OCI-LY1 (cell line): ENCODE measurements around the gene KDM4F.

ENCODE experiments used
- H2AFZ ChIP-seq: fragments of 200-600 bp; sonication (generic), shearing (Covaris generic); 2 replicates; pipeline ENCODE4 v1.6.0; 2014; ENCODE audit warnings: antibody characterized with exemption, mild to moderate bottlenecking, low read length
- H3F3A ChIP-seq: fragments of 200-600 bp; sonication (generic), shearing (Covaris generic); 2 replicates; pipeline ENCODE4 v1.6.0; 2014; ENCODE audit warnings: mild to moderate bottlenecking, antibody characterized with exemption, low read length, moderate library complexity; ENCODE audit not compliant: insufficient read depth
- H3K27ac ChIP-seq: fragments of 200-600 bp; sonication (generic); 2 replicates; pipeline ENCODE4 v1.5.1; 2014; ENCODE audit warnings: low read length, mixed run types, mild to moderate bottlenecking, low read depth; ENCODE audit not compliant: poor library complexity, severe bottlenecking
- H3K27me3 ChIP-seq: fragments of 200-600 bp; sonication (generic); 2 replicates; pipeline ENCODE4 v1.6.0; 2014; ENCODE audit warnings: antibody characterized with exemption, mild to moderate bottlenecking, low read length, moderate library complexity; ENCODE audit not compliant: insufficient read depth
- H3K36me3 ChIP-seq: fragments of 200-600 bp; sonication (generic); 2 replicates; pipeline ENCODE4 v1.6.1; 2014; ENCODE audit warnings: mild to moderate bottlenecking, antibody characterized with exemption, low read length, moderate library complexity, mixed read lengths; ENCODE audit not compliant: insufficient read depth
- H3K4me1 ChIP-seq: fragments of 200-600 bp; sonication (generic); 2 replicates; pipeline ENCODE4 v1.5.1; 2014; ENCODE audit warnings: mild to moderate bottlenecking, low read length, moderate library complexity; ENCODE audit not compliant: insufficient read depth, severe bottlenecking
- H3K4me2 ChIP-seq: fragments of 200-600 bp; sonication (generic), shearing (Covaris generic); 2 replicates; pipeline ENCODE4 v1.6.1; 2014; ENCODE audit warnings: low read length
- H3K4me3 ChIP-seq: fragments of 200-600 bp; sonication (generic); 2 replicates; pipeline ENCODE4 v1.5.1; 2014; ENCODE audit warnings: low read length, low read depth, mild to moderate bottlenecking, mixed read lengths; ENCODE audit not compliant: poor library complexity, severe bottlenecking
- H3K79me2 ChIP-seq: fragments of 200-600 bp; shearing (Covaris generic); 2 replicates; pipeline ENCODE4 v1.6.1; 2016; ENCODE audit warnings: mixed run types, low read length, mixed read lengths; ENCODE audit not compliant: insufficient read depth
- H3K9ac ChIP-seq: fragments of 200-600 bp; sonication (generic), shearing (Covaris generic); 2 replicates; pipeline ENCODE4 v1.6.1; 2014; ENCODE audit warnings: mild to moderate bottlenecking, low read length, mixed read lengths
- H3K9me2 ChIP-seq: fragments of 200-600 bp; sonication (generic), shearing (Covaris generic); 2 replicates; pipeline ENCODE4 v1.6.1; 2014; ENCODE audit warnings: low read depth, mild to moderate bottlenecking, low read length, mixed read lengths
- H3K9me3 ChIP-seq: fragments of 200-600 bp; shearing (Covaris generic); 2 replicates; pipeline ENCODE4 v1.6.1; 2014; ENCODE audit warnings: low read length, mixed read lengths
- H4K20me1 ChIP-seq: fragments of 200-600 bp; sonication (generic), shearing (Covaris generic); 2 replicates; pipeline ENCODE4 v1.6.0; 2016; ENCODE audit warnings: mild to moderate bottlenecking, low read length; ENCODE audit not compliant: insufficient read depth
- EZH2 ChIP-seq: fragments of 200-600 bp; sonication (generic), shearing (Covaris generic); IDR thresholded peaks from 2 replicates; pipeline ENCODE4 v1.8.0; 2017; ENCODE audit warnings: borderline replicate concordance, mixed run types, mild to moderate bottlenecking, antibody characterized with exemption, low read length, moderate library complexity, mixed read lengths
- TF ChIP-seq, protein P1 (sequence below): fragments of 200-600 bp; sonication (generic), shearing (Covaris generic); IDR thresholded peaks from 2 replicates; pipeline ENCODE4 v1.5.1; 2017; ENCODE audit warnings: mild to moderate bottlenecking, antibody characterized with exemption, low read length, moderate library complexity, mixed read lengths

KDM4F gene

DNA sequence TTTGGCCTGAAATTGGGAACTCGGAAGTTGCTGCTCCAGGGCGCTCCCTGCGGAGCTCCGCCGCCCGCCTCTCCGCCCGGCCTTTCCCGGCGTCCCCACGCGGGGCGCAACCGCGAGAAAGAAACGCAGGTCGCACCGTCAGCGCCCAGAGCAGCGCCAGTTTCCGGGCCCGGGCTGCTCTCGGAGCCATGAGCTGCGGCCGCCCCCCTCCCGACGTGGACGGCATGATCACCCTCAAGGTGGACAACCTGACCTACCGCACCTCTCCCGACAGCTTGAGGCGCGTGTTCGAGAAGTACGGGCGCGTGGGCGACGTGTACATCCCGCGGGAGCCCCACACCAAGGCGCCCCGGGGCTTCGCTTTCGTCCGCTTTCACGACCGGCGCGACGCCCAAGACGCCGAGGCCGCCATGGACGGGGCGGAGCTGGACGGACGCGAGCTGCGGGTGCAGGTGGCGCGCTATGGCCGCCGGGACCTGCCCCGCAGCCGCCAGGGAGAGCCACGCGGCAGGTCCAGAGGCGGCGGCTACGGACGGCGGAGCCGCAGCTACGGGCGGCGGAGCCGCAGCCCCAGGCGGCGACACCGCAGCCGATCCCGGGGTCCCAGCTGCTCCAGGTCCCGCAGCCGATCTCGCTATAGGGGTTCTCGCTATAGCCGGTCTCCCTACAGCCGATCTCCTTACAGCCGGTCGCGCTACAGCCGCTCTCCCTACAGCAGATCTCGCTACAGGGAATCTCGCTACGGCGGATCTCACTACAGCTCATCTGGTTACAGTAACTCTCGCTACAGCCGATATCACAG lies 18.0 kb downstream of the KDM4F start:
- Histone ChIP-seq H3K27ac (peak overlapping the region; percentile 49), H3K4me1 (peaks cover 17% of the 10 kb centered on the region), H3K4me3 (peak overlapping the region; percentile 71), H3K79me2 (no peaks in the 10 kb centered on the region), H3F3A (no peaks in the 10 kb centered on the region), H4K20me1 (no peaks in the 10 kb centered on the region), H3K9ac (peak overlapping the region; percentile 59), H3K9me3 (no peaks in the 10 kb centered on the region), H3K27me3 (no peaks in the 10 kb centered on the region), H3K4me2 (peak overlapping the region; percentile 79), H3K36me3 (no peaks in the 10 kb centered on the region), H3K9me2 (no peaks in the 10 kb centered on the region), H2AFZ (no peak overlapping the region)
- TF ChIP-seq, protein P1, sequence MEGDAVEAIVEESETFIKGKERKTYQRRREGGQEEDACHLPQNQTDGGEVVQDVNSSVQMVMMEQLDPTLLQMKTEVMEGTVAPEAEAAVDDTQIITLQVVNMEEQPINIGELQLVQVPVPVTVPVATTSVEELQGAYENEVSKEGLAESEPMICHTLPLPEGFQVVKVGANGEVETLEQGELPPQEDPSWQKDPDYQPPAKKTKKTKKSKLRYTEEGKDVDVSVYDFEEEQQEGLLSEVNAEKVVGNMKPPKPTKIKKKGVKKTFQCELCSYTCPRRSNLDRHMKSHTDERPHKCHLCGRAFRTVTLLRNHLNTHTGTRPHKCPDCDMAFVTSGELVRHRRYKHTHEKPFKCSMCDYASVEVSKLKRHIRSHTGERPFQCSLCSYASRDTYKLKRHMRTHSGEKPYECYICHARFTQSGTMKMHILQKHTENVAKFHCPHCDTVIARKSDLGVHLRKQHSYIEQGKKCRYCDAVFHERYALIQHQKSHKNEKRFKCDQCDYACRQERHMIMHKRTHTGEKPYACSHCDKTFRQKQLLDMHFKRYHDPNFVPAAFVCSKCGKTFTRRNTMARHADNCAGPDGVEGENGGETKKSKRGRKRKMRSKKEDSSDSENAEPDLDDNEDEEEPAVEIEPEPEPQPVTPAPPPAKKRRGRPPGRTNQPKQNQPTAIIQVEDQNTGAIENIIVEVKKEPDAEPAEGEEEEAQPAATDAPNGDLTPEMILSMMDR = peak; percentile 27; the same call in 1 of the 2 replicates
- no peak for TF ChIP-seq EZH2

- H3K27ac ChIP-seq = peak overlapping the region; percentile 49
- H3K79me2 ChIP-seq = no peaks in the 10 kb centered on the region
- H3K27me3 ChIP-seq = no peaks in the 10 kb centered on the region
- no peaks in the 10 kb centered on the region for H3K9me2 ChIP-seq
- 0 out of 2 replicates have a peak overlapping the region, but pooled peaks have one; percentile 0 for H2AFZ ChIP-seq
- peak overlapping the region; percentile 59 for H3K9ac ChIP-seq
- no peaks in the 10 kb centered on the region for H4K20me1 ChIP-seq
- TF ChIP-seq, protein P1 = no peak
- peak overlapping the region; percentile 71 for H3K4me3 ChIP-seq
- H3F3A ChIP-seq = no peaks in the 10 kb centered on the region
- peak overlapping the region; percentile 79 for H3K4me2 ChIP-seq
- H3K4me1 ChIP-seq = peaks cover 17% of the 10 kb centered on the region
- H3K36me3 ChIP-seq = no peaks in the 10 kb centered on the region
- no peaks in the 10 kb centered on the region for H3K9me3 ChIP-seq
These were observed 18.6 kb downstream of the KDM4F start for GRCh38 chr11:95067841-95068219.

GRCh38 chr11:95068549-95068948 lies 19.3 kb downstream of the KDM4F start:
- Histone ChIP-seq H3K27ac (peak overlapping the region; percentile 49), H2AFZ (no peak overlapping the region)

More at GRCh38 chr11:95068549-95068948, 19.3 kb downstream of the KDM4F start:
- Histone ChIP-seq H3K9ac (peak overlapping the region; percentile 59), H3K4me2 (peak overlapping the region; percentile 79), H3K27me3 (no peaks in the 10 kb centered on the region), H3K4me3 (peak overlapping the region; percentile 71), H3K36me3 (no peaks in the 10 kb centered on the region), H3K79me2 (no peaks in the 10 kb centered on the region), H3K4me1 (peaks cover 17% of the 10 kb centered on the region), H3K9me2 (no peaks in the 10 kb centered on the region), H3F3A (no peaks in the 10 kb centered on the region), H3K9me3 (no peaks in the 10 kb centered on the region), H4K20me1 (no peaks in the 10 kb centered on the region)
- TF ChIP-seq, protein P1 = no peak
- no peak for TF ChIP-seq EZH2
